ENCODE results near the gene EEF2KMT. TPM values are rescaled to one million over a fixed set of nuclear protein-coding genes. Genes with fewer than 3 reads are reported as not detected.

EEF2KMT gene
- total and polyA plus RNA-seq, 8 donors: 2.5 to 9.9 (median 6.5) TPM; not detected in 2

DNA sequence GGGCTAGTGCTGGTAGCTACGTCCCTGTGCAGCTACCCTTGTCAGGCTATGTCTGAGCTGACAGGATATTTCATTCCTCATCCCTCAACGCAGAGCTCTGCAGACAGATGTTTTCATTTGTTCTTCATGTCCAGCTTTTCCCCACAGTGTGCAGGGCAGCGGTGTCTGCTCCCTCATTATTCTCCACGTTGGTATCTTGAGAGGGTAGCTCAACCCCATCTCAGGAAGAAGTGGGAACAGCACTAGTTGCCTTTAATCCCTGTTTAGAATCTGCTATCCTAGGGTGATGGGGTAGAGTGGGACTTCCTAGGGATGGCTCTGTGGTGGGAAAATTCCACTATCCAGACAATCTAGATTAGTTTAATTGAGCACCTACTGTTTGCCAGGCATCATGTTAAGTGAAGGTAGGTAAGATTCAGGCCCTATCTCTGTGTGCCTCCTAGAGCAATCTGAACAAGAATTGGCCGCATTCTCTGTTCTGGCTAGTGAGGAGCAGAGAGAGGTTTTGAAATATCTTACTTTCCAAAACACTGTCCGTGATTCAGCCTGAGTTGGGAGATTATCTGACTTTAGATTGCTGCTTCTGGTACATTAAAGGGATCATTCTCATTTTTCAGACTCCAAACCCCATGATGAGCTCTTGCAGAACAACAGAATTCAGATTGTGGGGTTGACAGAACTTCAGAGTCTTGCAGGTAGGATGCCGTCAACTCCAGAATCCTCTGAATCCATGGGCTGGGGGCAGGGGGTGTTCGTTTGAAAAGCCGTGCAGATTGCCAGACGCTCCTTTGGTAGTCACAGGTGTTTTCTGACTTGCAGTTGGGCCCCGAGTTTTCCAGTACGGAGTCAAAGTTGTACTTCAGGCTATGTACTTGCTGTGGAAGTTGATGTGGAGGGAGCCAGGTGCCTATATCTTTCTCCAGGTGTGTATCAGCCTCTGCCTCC lies 25.0 kb downstream of the EEF2KMT start:
- Histone ChIP-seq H3K4me3 (peak overlapping the region; percentile 62 to 70 (median 66)), H3K9me3 (no peaks in the 10 kb centered on the region), H3K27ac (peak overlapping the region; percentile 75 to 94 (median 85)), H3K4me1 (peaks cover 11 to 26% (median 24%) of the 10 kb centered on the region in 4 donors), H3K36me3 (peaks cover 16 to 44% (median 37%) of the 10 kb centered on the region in 4 donors), H3K27me3 (no peaks in the 10 kb centered on the region)
- no peak for DNase-seq
- intact Hi-C loops (cut with DNase I; ENCODE audit: low total_unique reads): no loop called here
- WGBS, 5 donors: 49 to 58% (median 50%) methylated on average over 12 of the region's 12 CpGs
- TF ChIP-seq POLR2A (IDR thresholded peaks at IDR 0.05) (no peak), EP300 (IDR thresholded peaks at IDR 0.05) (no peak), POLR2AphosphoS5 (IDR thresholded peaks at IDR 0.05) (no peak)
- TF ChIP-seq, protein P1, sequence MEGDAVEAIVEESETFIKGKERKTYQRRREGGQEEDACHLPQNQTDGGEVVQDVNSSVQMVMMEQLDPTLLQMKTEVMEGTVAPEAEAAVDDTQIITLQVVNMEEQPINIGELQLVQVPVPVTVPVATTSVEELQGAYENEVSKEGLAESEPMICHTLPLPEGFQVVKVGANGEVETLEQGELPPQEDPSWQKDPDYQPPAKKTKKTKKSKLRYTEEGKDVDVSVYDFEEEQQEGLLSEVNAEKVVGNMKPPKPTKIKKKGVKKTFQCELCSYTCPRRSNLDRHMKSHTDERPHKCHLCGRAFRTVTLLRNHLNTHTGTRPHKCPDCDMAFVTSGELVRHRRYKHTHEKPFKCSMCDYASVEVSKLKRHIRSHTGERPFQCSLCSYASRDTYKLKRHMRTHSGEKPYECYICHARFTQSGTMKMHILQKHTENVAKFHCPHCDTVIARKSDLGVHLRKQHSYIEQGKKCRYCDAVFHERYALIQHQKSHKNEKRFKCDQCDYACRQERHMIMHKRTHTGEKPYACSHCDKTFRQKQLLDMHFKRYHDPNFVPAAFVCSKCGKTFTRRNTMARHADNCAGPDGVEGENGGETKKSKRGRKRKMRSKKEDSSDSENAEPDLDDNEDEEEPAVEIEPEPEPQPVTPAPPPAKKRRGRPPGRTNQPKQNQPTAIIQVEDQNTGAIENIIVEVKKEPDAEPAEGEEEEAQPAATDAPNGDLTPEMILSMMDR (IDR thresholded peaks at IDR 0.05): no peak

DNA sequence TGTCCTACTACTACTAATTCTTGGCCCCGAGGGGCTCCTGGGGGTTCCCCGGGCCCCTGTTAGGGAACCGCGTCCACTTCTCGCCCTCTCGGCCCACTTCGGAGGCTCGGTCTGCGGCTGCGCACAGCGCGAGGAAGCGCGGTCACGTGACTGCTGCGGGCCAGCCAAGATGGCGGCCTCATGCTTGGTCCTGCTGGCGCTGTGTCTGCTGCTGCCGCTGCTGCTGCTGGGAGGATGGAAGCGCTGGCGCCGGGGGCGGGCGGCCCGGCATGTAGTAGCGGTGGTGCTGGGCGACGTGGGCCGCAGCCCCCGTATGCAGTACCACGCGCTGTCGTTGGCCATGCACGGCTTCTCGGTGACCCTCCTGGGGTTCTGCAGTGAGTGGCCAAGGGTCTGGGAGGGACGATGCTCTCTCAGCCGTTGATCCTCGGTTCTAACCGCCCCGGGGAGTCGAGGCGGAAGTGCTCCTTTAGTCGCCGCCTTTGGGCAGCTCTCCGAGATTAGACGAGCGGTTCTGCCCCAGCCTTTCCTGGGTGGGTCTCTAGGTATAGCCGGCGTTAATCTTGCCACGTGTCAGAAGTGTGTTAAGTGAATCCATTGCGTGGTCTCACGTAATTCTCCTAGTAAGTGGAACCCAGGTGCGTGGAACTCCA lies 25.8 kb downstream of the EEF2KMT start, which contains the start of gene ALG1:
ALG1 (plus strand) TSS at position 163 of the 653 bp plus-strand sequence; CDS start at position 170, 7 bp downstream.
- intact Hi-C loops (cut with DNase I; ENCODE audit: low total_unique reads): no loop called here
- peak; percentile 91 to 97 for DNase-seq
- Histone ChIP-seq H3K27ac (peak within 1 kb of the TSS; percentile 75 to 94 (median 85)), H3K9me3 (no peaks in the 10 kb centered on the region), H3K4me1 (peaks cover 11 to 26% (median 24%) of the 10 kb centered on the region in 4 donors), H3K36me3 (peaks cover 16 to 36% (median 29%) of the 10 kb centered on the region in 4 donors), H3K4me3 (peak within 1 kb of the TSS; percentile 62 to 70 (median 66)), H3K27me3 (no peaks in the 10 kb centered on the region)
- TF ChIP-seq EP300 (IDR thresholded peaks at IDR 0.05) (no peak), POLR2AphosphoS5 (IDR thresholded peaks at IDR 0.05) (peak; percentile 67 to 98 (median 91)), POLR2A (IDR thresholded peaks at IDR 0.05) (peak in 1 of 4 donors; percentile 40)
- WGBS, 5 donors: 0 to 1% (median 0%) methylated on average over 19 to 53 of the region's 53 CpGs

DNA sequence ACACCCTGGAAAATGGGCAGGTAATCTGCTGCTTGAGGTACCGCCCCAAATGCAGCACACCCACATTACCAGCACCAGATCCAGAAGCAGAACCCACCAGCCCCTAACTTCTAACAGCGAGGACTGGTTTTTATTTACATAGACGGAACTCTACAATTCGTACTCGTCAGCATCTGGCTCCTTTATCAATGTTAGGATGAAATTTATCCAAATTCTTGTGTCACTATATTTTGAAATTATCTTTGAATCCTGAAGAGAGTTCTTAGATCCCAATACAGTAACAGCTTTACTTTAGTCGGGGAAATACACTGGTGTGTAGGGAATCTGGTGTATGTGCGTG lies 26.3 kb downstream of the EEF2KMT start:
- H3K27me3 ChIP-seq: no peaks in the 10 kb centered on the region
- H3K9me3 ChIP-seq: no peaks in the 10 kb centered on the region
- TF ChIP-seq POLR2A (IDR thresholded peaks at IDR 0.05): no peak
- TF ChIP-seq, protein P1 (IDR thresholded peaks at IDR 0.05): no peak
- intact Hi-C loops (cut with DNase I; ENCODE audit: low total_unique reads): no loop called here
- peaks cover 14 to 31% (median 24%) of the 10 kb centered on the region in 4 donors for H3K36me3 ChIP-seq
- DNase-seq: no peak
- H3K27ac ChIP-seq: peak overlapping the region; percentile 75 to 94 (median 85)
- 42 to 57% (median 47%) methylated on average over 7 of the region's 7 CpGs for WGBS, 5 donors
- H3K4me1 ChIP-seq: peaks cover 11 to 26% (median 24%) of the 10 kb centered on the region in 4 donors
- H3K4me3 ChIP-seq: peak overlapping the region; percentile 62 to 70 (median 66)

DNA sequence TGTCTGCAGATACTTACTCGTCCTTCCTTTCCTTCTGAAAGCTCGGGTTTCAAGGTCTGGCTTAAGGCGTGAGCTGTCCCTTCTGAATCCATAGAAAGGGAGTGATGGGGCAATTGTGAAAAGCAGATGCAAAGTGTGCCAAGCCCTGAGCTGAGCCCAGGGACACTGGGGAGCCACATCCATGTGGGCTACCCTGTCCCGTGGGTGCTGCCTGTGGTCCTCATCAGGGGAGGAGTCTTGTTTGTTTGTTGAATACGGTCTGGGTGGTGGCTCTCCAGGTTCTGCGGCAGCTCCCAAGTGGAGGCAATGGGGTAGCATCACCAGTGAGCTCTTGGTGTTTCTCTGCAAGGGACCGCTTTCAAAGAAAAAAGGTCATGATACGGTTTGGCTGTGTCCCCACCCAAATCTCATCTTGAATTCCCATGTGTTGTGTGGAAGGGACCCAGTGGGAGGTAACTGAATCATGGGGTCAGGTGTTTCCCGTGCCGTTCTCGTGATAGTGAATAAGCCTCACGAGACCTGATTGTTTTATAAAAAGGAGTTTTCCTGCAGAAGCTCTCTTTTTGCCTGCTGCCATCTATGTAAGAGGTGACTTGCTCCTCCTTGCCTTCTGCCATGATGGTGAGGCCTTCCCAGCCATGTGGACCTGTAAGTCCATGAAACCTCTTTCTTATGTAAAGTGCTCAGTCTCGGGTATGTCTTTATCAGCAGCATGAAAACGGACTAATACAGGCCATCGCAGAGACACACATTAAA lies 27.0 kb downstream of the EEF2KMT start:
- no peaks in the 10 kb centered on the region for H3K27me3 ChIP-seq
- no peak overlapping the region for H3K4me3 ChIP-seq
- peaks cover 15 to 32% (median 30%) of the 10 kb centered on the region in 4 donors for H3K4me1 ChIP-seq
- intact Hi-C loops (cut with DNase I; ENCODE audit: low total_unique reads): no loop called here
- WGBS, 5 donors: 84 to 94% (median 86%) methylated on average over 15 of the region's 15 CpGs
- TF ChIP-seq POLR2A (IDR thresholded peaks at IDR 0.05) (no peak), EP300 (IDR thresholded peaks at IDR 0.05) (no peak), POLR2AphosphoS5 (IDR thresholded peaks at IDR 0.05) (no peak)
- TF ChIP-seq, protein P1 (IDR thresholded peaks at IDR 0.05): no peak
- no peak for DNase-seq
- H3K27ac ChIP-seq: peak overlapping the region in 4 of 5 donors; percentile 75 to 87 (median 85)
- peaks cover 7 to 24% (median 17%) of the 10 kb centered on the region in 4 donors for H3K36me3 ChIP-seq
- H3K9me3 ChIP-seq: no peaks in the 10 kb centered on the region
